Measurements from ENCODE around the gene SENP1. TPM values are rescaled to one million over a fixed set of nuclear protein-coding genes. Genes with fewer than 3 reads are reported as not detected.

The SENP1 gene
- total and polyA plus RNA-seq, 2 of the 13 experiments (the other 11 are each of a cell fraction or from before 2014, with no cell fraction given): 14.0 to 20.2 TPM

GRCh38 chr12:48029491-48030172, 76.2 kb downstream of the SENP1 start (continued):
- TF ChIP-seq AKNA (CRISPR knock-in tag; IDR thresholded peaks at IDR 0.05; ENCODE audit: borderline replicate concordance) (no peak), HOXA7 (CRISPR knock-in tag; IDR thresholded peaks at IDR 0.05) (no peak)

GRCh38 chr12:48028541-48029431, 77.1 kb downstream of the SENP1 start:
- POLR2A ChIA-PET: interaction anchor here (1.0 kb wide), 1 partner anchor 8 kb away, joined by 3 read pairs; no protein-coding TSS in a partner anchor
- H3K4me1 ChIP-seq (ENCODE audit: insufficient read depth, low read length): peaks cover 65% of the 10 kb centered on the region
- H3K79me2 ChIP-seq (ENCODE audit: insufficient read depth, low read length): no peaks in the 10 kb centered on the region
- H3K27me3 ChIP-seq (ENCODE audit: control insufficient read depth in 1 of 2, insufficient read depth in 2 of 2, low read length in 2 of 2): peaks cover 3 to 9% of the 10 kb centered on the region in 2 experiments; a peak in 1 of 5 replicates
- H3K27ac ChIP-seq (ENCODE audit: extremely low read length, insufficient read depth, low read length): no peak overlapping the region
- CTCF ChIA-PET (ENCODE audit: low intra/inter-chr PET ratio, low total read pairs): no interaction called here
- in situ Hi-C loops (cut with HindIII; ENCODE audit: extremely low pct_ligation_motif_present, low pct_unique_long_range_greater_than_20kb) (no loop called here), intact Hi-C loops (cut with micrococcal nuclease; ENCODE audit: unreplicated experiment) (loop anchor here (10.0 kb wide), 1 partner anchor 64 kb away; the partner anchor contains the start of gene TMEM106C)
- no peaks in the 10 kb centered on the region for H3K9me3 ChIP-seq (ENCODE audit: low read length)
- H3K36me3 ChIP-seq (replicated peaks in 1 of 2; ENCODE audit: control insufficient read depth in 1 of 2, insufficient read depth in 2 of 2, low read length in 2 of 2): no peaks in the 10 kb centered on the region
- no peak overlapping the region for H3K9ac ChIP-seq (ENCODE audit: insufficient read depth, low read depth, low read length)
- ATAC-seq: no peak
- 13% methylated on average over 5 of the region's 5 CpGs for WGBS (ENCODE audit: low lambda C conversion rate)
- no peak overlapping the region for H2AFZ ChIP-seq (ENCODE audit: low read length)
- no peak for DNase-seq (ENCODE audit: low spot score)
- H3K4me3 ChIP-seq (replicated peaks in 1 of 3; ENCODE audit: insufficient read depth in 1 of 3, low read depth in 2 of 3, low read length in 3 of 3): no peak overlapping the region
- no TSS peak for BruUV-seq (replicated peaks)
- peak; percentile 75 for TF ChIP-seq MNT (IDR thresholded peaks at IDR 0.05)
- no peak for TF ChIP-seq ZUFSP (CRISPR knock-in tag; IDR thresholded peaks at IDR 0.05; ENCODE audit: borderline replicate concordance)
- TF ChIP-seq PLRG1 (conservative IDR thresholded peaks at IDR 0.05): no peak
- H4K20me1 ChIP-seq (ENCODE audit: insufficient read depth, low read length): no peaks in the 10 kb centered on the region
- no peak for FAIRE-seq
- no peak overlapping the region for H3K4me2 ChIP-seq (ENCODE audit: low read depth, low read length)

Data from HepG2 (cell line).